Measurements from ENCODE around the gene CACNA1E.

The CACNA1E gene

GRCh38 chr1:181647314-181648035 is 164.2 kb downstream of the CACNA1E start:
- TF ChIP-seq, protein P1, sequence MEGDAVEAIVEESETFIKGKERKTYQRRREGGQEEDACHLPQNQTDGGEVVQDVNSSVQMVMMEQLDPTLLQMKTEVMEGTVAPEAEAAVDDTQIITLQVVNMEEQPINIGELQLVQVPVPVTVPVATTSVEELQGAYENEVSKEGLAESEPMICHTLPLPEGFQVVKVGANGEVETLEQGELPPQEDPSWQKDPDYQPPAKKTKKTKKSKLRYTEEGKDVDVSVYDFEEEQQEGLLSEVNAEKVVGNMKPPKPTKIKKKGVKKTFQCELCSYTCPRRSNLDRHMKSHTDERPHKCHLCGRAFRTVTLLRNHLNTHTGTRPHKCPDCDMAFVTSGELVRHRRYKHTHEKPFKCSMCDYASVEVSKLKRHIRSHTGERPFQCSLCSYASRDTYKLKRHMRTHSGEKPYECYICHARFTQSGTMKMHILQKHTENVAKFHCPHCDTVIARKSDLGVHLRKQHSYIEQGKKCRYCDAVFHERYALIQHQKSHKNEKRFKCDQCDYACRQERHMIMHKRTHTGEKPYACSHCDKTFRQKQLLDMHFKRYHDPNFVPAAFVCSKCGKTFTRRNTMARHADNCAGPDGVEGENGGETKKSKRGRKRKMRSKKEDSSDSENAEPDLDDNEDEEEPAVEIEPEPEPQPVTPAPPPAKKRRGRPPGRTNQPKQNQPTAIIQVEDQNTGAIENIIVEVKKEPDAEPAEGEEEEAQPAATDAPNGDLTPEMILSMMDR (IDR thresholded peaks at IDR 0.05; ENCODE audit: insufficient read depth, low read depth, low read length, missing control alignments) = no peak
- DNase-seq (ENCODE audit: low read depth) = peak; percentile 79
- no peak overlapping the region for H3K4me3 ChIP-seq (ENCODE audit: low read length)

GRCh38 chr1:181651276-181651675 is 168.0 kb downstream of the CACNA1E start:
- H3K4me3 ChIP-seq (ENCODE audit: low read length) = no peak overlapping the region
- DNase-seq (ENCODE audit: low read depth) = peak; percentile 54
- TF ChIP-seq, protein P1 (IDR thresholded peaks at IDR 0.05; ENCODE audit: insufficient read depth, low read depth, low read length, missing control alignments) = no peak

DNA sequence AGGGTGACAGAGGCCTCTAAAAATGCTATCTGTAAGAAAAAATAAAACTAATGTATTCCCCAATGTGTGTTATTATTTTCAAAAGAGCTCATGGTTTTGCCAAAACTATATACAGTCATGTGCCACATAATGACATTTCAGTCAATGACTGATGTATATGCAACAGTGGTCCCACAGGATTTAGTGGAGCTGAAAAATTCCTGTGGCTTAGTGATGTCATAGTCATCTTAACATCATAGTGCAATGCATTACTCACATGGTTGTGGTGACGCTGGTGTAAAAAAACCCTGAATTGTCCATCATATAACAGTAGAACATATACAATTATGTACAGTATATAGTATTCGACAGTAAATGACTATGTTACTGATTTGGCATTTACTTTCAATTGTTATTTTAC is 172.4 kb downstream of the CACNA1E start:
- no peak overlapping the region for H3K4me3 ChIP-seq (ENCODE audit: low read length)
- DNase-seq (ENCODE audit: low read depth) = peak; percentile 52
- TF ChIP-seq, protein P1 (IDR thresholded peaks at IDR 0.05; ENCODE audit: insufficient read depth, low read depth, low read length, missing control alignments) = no peak

DNA sequence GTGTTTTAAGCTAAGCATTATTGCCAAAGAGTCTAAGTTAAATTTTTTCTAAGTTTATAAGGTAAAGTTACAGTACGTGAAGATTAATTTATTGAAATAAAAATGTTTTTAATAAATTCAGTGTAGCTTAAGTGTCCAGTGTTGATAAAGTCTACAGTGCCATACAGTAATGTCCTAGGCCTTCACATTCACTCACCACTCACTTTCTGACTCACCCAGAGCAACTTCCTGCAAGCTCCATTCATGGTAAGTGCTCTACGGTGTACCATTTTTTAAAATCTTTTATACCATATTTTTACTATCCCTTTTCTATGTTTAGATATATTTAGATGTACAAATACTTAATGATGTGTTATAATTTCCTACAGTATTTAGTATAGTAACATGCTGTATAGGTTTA is 173.2 kb downstream of the CACNA1E start:
- no peak overlapping the region for H3K4me3 ChIP-seq (ENCODE audit: low read length)
- DNase-seq (ENCODE audit: low read depth) = peak; percentile 61
- TF ChIP-seq, protein P1 (IDR thresholded peaks at IDR 0.05; ENCODE audit: insufficient read depth, low read depth, low read length, missing control alignments) = no peak

DNA sequence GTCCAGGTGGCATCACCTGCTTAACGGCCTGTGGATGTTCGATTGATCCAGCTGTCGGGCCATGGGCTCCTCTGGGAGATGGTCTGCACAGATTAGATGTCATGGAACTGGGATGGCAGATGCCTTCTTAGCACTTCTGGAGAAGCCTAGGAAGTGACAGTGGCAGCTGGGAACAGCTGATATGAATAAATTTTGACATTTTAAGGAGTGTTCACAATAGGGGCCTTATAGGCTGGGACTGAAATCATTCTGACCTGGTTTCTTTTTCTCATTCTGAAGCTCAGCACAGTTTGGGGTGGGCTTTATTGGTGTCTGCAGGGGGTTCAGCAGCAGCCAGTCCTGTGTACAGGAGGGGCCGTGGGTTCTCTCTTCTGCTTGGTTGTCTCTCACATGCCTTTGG is 175.3 kb downstream of the CACNA1E start:
- no peak for DNase-seq (ENCODE audit: low read depth)
- no peak overlapping the region for H3K4me3 ChIP-seq (ENCODE audit: low read length)
- TF ChIP-seq, protein P1 (IDR thresholded peaks at IDR 0.05; ENCODE audit: insufficient read depth, low read depth, low read length, missing control alignments) = no peak

DNA sequence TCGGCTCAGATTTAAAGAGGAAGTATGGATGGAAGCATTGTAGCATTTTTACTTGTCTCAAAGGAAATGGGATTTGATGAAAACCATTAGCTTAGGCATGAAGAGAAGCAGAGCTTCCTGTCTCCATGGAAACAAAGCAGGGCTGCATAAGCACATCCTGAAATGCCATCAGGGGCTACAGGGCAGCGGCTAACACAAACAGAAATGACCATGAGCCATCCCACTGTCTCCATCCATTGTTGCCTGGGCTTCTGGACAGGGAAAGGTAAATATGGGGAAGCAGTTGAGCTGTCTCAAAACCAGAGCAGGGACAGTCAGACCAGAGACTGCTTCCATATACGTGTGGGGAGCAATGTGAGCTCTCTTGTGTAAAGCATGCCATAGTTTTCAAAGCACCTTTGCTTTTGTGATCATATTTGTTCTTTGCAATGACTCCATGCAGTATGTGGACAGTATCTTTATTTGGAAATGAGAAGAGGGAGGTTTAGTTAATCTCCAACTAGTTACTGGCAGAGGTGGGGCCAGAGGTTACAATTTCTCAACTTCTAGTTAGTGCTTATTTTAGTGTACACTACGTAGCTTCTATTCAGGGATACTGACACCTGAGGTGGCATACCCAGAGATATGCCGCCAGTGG is 176.1 kb downstream of the CACNA1E start:
- TF ChIP-seq, protein P1 (IDR thresholded peaks at IDR 0.05; ENCODE audit: insufficient read depth, low read depth, low read length, missing control alignments) = no peak
- no peak for DNase-seq (ENCODE audit: low read depth)
- no peak overlapping the region for H3K4me3 ChIP-seq (ENCODE audit: low read length)

Measured in epithelial cell of esophagus (primary cell).